ENCODE results near the gene ITSN1. TPM values are rescaled to one million over a fixed set of nuclear protein-coding genes. Genes with fewer than 3 reads are reported as not detected.

The ITSN1 gene
- total RNA-seq, 3 donors from 2014 or later = 39.5 to 113 (median 58.3) TPM

DNA sequence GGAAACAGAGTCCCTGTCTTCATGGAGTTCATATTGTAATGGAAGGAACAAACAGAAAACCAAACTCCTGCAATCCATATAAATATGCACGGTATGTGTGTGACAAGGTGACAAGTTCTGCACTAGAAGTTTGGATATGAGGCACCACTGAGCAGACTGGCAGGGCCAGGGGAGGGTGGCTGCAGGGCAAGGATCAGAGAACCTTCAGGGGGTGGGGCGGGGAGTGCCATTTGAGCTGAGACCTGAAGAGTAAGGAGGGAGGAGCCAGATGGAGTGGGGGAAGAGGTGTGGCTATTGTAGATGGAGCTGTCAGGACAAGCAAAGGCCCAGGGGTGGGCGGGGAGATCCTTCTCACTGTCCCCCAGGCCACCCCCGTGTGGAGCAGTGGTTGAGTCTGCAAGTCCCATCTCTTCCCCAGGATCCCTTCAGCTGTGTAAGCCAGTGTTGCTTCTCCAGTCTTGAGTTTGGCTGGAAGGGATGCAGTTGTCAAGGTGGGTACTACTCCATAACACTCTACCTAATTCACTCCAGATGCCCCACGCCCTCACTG, 196.9 kb downstream of the ITSN1 start:
- H3K9me3 ChIP-seq = no peaks in the 10 kb centered on the region

DNA sequence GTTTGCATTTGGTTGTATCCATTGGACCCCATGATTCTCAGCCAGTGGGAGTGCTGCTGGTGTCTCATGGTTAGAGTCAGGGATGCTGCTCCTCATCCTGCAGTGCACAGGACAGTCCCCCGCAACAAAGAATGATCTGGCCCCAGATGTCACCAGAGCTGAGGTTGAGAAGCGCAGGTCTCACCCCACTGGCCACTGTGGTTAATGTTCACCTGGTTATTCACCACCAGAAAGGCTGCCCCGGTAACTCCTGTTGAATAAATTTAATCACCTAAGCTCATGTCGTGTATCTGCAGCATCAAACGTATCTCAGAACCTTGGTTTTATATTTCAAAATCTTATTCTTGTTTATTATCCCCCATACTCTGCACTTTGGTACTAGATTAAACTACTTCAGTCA, 197.5 kb downstream of the ITSN1 start:
- DNase-seq (ENCODE audit: low spot score in 2 of 2) = no peak
- no peak overlapping the region for H3K27ac ChIP-seq
- H3K4me1 ChIP-seq = no peaks in the 10 kb centered on the region
- H3K4me3 ChIP-seq = no peak overlapping the region
- H3K9me3 ChIP-seq = no peaks in the 10 kb centered on the region
- H3K27me3 ChIP-seq = no peaks in the 10 kb centered on the region
- intact Hi-C loops (cut with DNase I; ENCODE audit: low total_unique reads) = no loop called here
- no peak for TF ChIP-seq POLR2AphosphoS5 (IDR thresholded peaks at IDR 0.05)
- no peaks in the 10 kb centered on the region for H3K36me3 ChIP-seq

More for the DNA sequence above, 196.9 kb downstream of the ITSN1 start:
- H3K27me3 ChIP-seq = no peaks in the 10 kb centered on the region
- no peak for DNase-seq (ENCODE audit: low spot score in 2 of 2)
- TF ChIP-seq, protein P1, sequence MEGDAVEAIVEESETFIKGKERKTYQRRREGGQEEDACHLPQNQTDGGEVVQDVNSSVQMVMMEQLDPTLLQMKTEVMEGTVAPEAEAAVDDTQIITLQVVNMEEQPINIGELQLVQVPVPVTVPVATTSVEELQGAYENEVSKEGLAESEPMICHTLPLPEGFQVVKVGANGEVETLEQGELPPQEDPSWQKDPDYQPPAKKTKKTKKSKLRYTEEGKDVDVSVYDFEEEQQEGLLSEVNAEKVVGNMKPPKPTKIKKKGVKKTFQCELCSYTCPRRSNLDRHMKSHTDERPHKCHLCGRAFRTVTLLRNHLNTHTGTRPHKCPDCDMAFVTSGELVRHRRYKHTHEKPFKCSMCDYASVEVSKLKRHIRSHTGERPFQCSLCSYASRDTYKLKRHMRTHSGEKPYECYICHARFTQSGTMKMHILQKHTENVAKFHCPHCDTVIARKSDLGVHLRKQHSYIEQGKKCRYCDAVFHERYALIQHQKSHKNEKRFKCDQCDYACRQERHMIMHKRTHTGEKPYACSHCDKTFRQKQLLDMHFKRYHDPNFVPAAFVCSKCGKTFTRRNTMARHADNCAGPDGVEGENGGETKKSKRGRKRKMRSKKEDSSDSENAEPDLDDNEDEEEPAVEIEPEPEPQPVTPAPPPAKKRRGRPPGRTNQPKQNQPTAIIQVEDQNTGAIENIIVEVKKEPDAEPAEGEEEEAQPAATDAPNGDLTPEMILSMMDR (IDR thresholded peaks at IDR 0.05) = no peak
- TF ChIP-seq POLR2A (IDR thresholded peaks at IDR 0.05) = no peak
- TF ChIP-seq POLR2AphosphoS5 (IDR thresholded peaks at IDR 0.05) = no peak
- intact Hi-C loops (cut with DNase I; ENCODE audit: low total_unique reads) = no loop called here
- H3K4me1 ChIP-seq = no peaks in the 10 kb centered on the region
- H3K36me3 ChIP-seq = no peaks in the 10 kb centered on the region
- H3K27ac ChIP-seq = no peak overlapping the region
- H3K4me3 ChIP-seq = no peak overlapping the region

DNA sequence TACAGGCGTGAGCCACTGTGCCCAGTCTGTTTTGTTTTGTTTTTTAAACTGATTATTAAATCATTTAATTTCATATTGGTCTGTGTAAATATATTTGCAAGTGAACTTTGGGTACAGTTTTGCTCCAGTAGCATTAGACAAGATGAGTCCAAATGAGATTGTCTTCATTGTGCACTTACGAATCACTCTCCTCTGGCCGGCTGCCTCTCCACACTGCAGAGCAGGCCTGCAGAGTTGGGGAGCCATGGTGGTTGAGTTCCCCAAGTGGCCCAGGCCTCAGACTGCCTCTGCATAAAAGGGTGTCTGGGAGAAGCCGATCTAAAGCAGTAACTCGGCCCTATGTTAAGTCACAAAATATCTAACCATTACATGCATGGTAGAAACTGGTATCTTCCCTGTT, 198.5 kb downstream of the ITSN1 start:
- Histone ChIP-seq H3K4me3 (no peak overlapping the region), H3K27me3 (no peaks in the 10 kb centered on the region), H3K4me1 (no peaks in the 10 kb centered on the region), H3K36me3 (no peaks in the 10 kb centered on the region), H3K27ac (no peak overlapping the region), H3K9me3 (no peaks in the 10 kb centered on the region)
- intact Hi-C loops (cut with DNase I; ENCODE audit: low total_unique reads) = no loop called here
- no peak for DNase-seq (ENCODE audit: low spot score in 2 of 2)
- TF ChIP-seq POLR2A (IDR thresholded peaks at IDR 0.05) (no peak), POLR2AphosphoS5 (IDR thresholded peaks at IDR 0.05) (no peak)
- TF ChIP-seq, protein P1 (IDR thresholded peaks at IDR 0.05) = no peak

DNA sequence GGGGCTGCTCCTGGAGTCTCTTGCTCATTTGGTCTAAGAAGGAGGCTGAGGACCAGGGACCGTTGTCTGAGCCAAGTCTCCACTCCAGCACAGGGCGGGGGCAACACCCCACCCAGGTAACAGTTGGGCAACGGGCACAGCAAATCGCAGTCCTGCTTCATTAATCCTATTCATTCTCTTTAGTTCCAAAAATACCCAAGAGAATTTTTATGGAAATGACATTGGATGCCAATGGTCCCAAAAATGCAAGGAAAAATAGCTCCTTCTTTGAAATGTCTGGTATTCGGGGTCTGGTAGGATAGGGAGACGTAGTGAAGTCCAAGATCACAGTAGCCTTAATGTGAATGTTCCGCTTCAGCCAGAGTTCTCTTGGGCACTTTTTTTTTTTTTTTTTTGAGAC, 199.3 kb downstream of the ITSN1 start:
- intact Hi-C loops (cut with DNase I; ENCODE audit: low total_unique reads) = no loop called here
- no peak overlapping the region for H3K4me3 ChIP-seq
- H3K4me1 ChIP-seq = no peaks in the 10 kb centered on the region
- H3K36me3 ChIP-seq = no peaks in the 10 kb centered on the region
- DNase-seq (ENCODE audit: low spot score in 2 of 2) = no peak
- H3K9me3 ChIP-seq = no peaks in the 10 kb centered on the region
- TF ChIP-seq POLR2AphosphoS5 (IDR thresholded peaks at IDR 0.05) (no peak), POLR2A (IDR thresholded peaks at IDR 0.05) (no peak)
- TF ChIP-seq, protein P1 (IDR thresholded peaks at IDR 0.05) = no peak
- no peaks in the 10 kb centered on the region for H3K27me3 ChIP-seq
- no peak overlapping the region for H3K27ac ChIP-seq

DNA sequence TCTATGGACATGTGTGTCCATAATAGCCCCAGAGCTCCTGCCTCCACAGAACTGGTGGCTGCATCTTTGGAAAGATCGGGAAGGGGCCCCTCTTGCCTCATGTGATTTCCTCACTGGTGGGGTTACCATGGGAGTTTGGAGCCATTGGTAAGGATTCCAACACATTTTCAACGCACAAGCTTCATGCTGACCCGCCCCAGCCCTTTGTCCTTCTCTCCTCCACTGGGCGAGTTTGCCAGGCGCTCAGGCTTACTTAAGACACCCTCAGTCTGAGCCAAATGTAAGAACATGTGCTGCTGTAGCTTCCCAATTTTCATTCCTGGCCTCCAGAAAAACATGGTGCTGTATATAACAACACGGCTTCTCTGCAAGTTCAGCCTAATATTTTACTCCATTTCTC, 200.9 kb downstream of the ITSN1 start:
- no peaks in the 10 kb centered on the region for H3K9me3 ChIP-seq
- peak overlapping the region in 1 of 2 donors; percentile 56 for H3K27ac ChIP-seq
- intact Hi-C loops (cut with DNase I; ENCODE audit: low total_unique reads) = no loop called here
- H3K27me3 ChIP-seq = no peaks in the 10 kb centered on the region
- no peaks in the 10 kb centered on the region for H3K4me1 ChIP-seq
- no peak overlapping the region for H3K4me3 ChIP-seq
- H3K36me3 ChIP-seq = no peaks in the 10 kb centered on the region
- TF ChIP-seq POLR2A (IDR thresholded peaks at IDR 0.05) (no peak), POLR2AphosphoS5 (IDR thresholded peaks at IDR 0.05) (no peak)
- TF ChIP-seq, protein P1 (IDR thresholded peaks at IDR 0.05) = no peak
- DNase-seq (ENCODE audit: low spot score in 2 of 2) = no peak
